SK-N-SH (cell line): ENCODE measurements around the gene PLA2G1B. TPM values are rescaled to one million over a fixed set of nuclear protein-coding genes. Genes with fewer than 3 reads are reported as not detected.

Experiments used
- CTCF ChIA-PET: fragments of 300-600, 350-600 bp; formaldehyde crosslinking; extraction: SDS; loops from one replicate; lab custom pipeline; 2021; lab: Yijun Ruan, JAX
- POLR2A ChIA-PET: fragments of 350-600 bp; sonication (Branson Sonifier 250); formaldehyde crosslinking; extraction: SDS; loops from one replicate; lab custom pipeline; 2020; ENCODE audit warnings: antibody characterized with exemption, inconsistent platforms; lab: Yijun Ruan, JAX
- DNase-seq: peaks from one replicate; pipeline ENCODE4 v3.0.0; 2012
- H2AFZ ChIP-seq: fragments of 200-600 bp; sonication (generic); 2 replicates; pipeline ENCODE4 v1.8.1; 2016; ENCODE audit warnings: antibody characterized with exemption, mild to moderate bottlenecking, low read depth
- H3F3A ChIP-seq: fragments of 200-600 bp; sonication (generic); replicated peaks from 2 replicates; pipeline ENCODE3; 2016; ENCODE audit warnings: antibody characterized with exemption, mild to moderate bottlenecking; ENCODE audit not compliant: insufficient read depth
- H3K27ac ChIP-seq, 2 experiments: fragments of 200-500 bp in 1 of 2; fragments of 200-600 bp in 1 of 2; sonication (Bioruptor generic) in 1 of 2; sonication (generic), shearing (Covaris generic) in 1 of 2; 2 replicates each; pipeline versions ENCODE4 v1.5.1 to v1.6.1; 2014 to 2016; ENCODE audit warnings: low read depth in 2 of 2, inconsistent platforms in 1 of 2, low read length in 1 of 2, mild to moderate bottlenecking in 1 of 2, mixed read lengths in 1 of 2
- H3K27me3 ChIP-seq: fragments of 200-600 bp; sonication (generic), shearing (Covaris generic); 2 replicates; pipeline ENCODE4 v1.6.1; 2016; ENCODE audit warnings: mixed run types; ENCODE audit not compliant: insufficient read depth
- H3K36me3 ChIP-seq, 2 experiments: fragments of 200-500 bp in 1 of 2; fragments of 200-600 bp in 1 of 2; sonication (Bioruptor generic) in 1 of 2; sonication (generic) in 1 of 2; replicated peaks in 1 of 2; 2 replicates each; pipeline versions ENCODE3 to v1.5.1; 2014 to 2016; ENCODE audit warnings: low read length in 1 of 2, mild to moderate bottlenecking in 1 of 2; ENCODE audit not compliant: insufficient read depth in 2 of 2, control insufficient read depth in 1 of 2
- H3K4me1 ChIP-seq, 2 experiments: fragments of 200-500 bp in 1 of 2; fragments of 200-600 bp in 1 of 2; sonication (Bioruptor generic) in 1 of 2; sonication (generic), shearing (Covaris generic) in 1 of 2; 2 replicates each; pipeline versions ENCODE4 v1.5.1 to v1.6.1; 2014 to 2016; ENCODE audit warnings: low read depth in 1 of 2, low read length in 1 of 2, mixed run types in 1 of 2; ENCODE audit not compliant: insufficient read depth in 2 of 2, control insufficient read depth in 1 of 2
- H3K4me2 ChIP-seq: fragments of 200-600 bp; sonication (generic), shearing (Covaris generic); 2 replicates; pipeline ENCODE4 v1.6.1; 2017; ENCODE audit warnings: mixed run types
- H3K4me3 ChIP-seq, 2 experiments: fragments of 200-500 bp in 1 of 2; fragments of 200-600 bp in 1 of 2; sonication (Bioruptor generic) in 1 of 2; sonication (generic), shearing (Covaris generic) in 1 of 2; 2 replicates each; pipeline versions ENCODE4 v1.5.1 to v1.8.1; 2014 to 2016; ENCODE audit warnings: low read depth in 2 of 2, inconsistent platforms in 1 of 2, low read length in 1 of 2, mild to moderate bottlenecking in 1 of 2, mixed read lengths in 1 of 2, moderate library complexity in 1 of 2
- H3K79me2 ChIP-seq: fragments of 200-600 bp; sonication (generic); 2 replicates; pipeline ENCODE4 v1.8.1; 2017; ENCODE audit warnings: mild to moderate bottlenecking; ENCODE audit not compliant: insufficient read depth
- H3K9ac ChIP-seq: fragments of 200-600 bp; sonication (generic); 2 replicates; pipeline ENCODE4 v1.6.1; 2017; ENCODE audit warnings: mixed run types
- H3K9me2 ChIP-seq: fragments of 200-600 bp; sonication (generic); 2 replicates; pipeline ENCODE4 v1.6.1; 2017; ENCODE audit warnings: mixed run types
- H3K9me3 ChIP-seq: fragments of 200-600 bp; sonication (generic); 2 replicates; pipeline ENCODE4 v1.6.1; 2017; ENCODE audit warnings: mixed run types, mild to moderate bottlenecking, moderate library complexity
- H4K20me1 ChIP-seq: fragments of 200-600 bp; sonication (generic); 2 replicates; pipeline ENCODE4 v1.6.1; 2017; ENCODE audit warnings: mild to moderate bottlenecking, mixed run types; ENCODE audit not compliant: insufficient read depth
- CTCF ChIP-seq: fragments of 200-600 bp; sonication (generic); IDR thresholded peaks from 2 replicates; pipeline ENCODE4 v1.6.1; 2017; ENCODE audit warnings: antibody characterized with exemption, mild to moderate bottlenecking, moderate library complexity
- FOSL2 ChIP-seq: IDR thresholded peaks from 2 replicates; pipeline ENCODE4 v1.4.0; 2012; ENCODE audit warnings: low read depth, mild to moderate bottlenecking, moderate library complexity, borderline replicate concordance
- FOXM1 ChIP-seq: IDR thresholded peaks from 2 replicates; pipeline ENCODE4 v1.4.0; 2012; ENCODE audit warnings: low read depth, mild to moderate bottlenecking
- IRF3 ChIP-seq: fragments of 150-350 bp; IDR thresholded peaks from 2 replicates; pipeline ENCODE4 v1.6.1; 2016; ENCODE audit warnings: mild to moderate bottlenecking, low read depth, low read length
- MAX ChIP-seq: IDR thresholded peaks from 2 replicates; pipeline ENCODE4 v1.4.0; 2012; ENCODE audit warnings: low read depth
- MXI1 ChIP-seq: IDR thresholded peaks from 2 replicates; pipeline ENCODE4 v1.6.1; 2012; ENCODE audit warnings: mild to moderate bottlenecking, low read depth, low read length, improper control_type of control experiment
- POLR2AphosphoS5 ChIP-seq: IDR thresholded peaks from 2 replicates; pipeline ENCODE4 v1.6.1; 2012; ENCODE audit warnings: low read depth, low read length
- REST ChIP-seq: IDR thresholded peaks from 2 replicates; pipeline ENCODE4 v1.6.1; 2012; ENCODE audit warnings: mild to moderate bottlenecking, low read depth, low read length, moderate library complexity
- RFX5 ChIP-seq: IDR thresholded peaks from 2 replicates; pipeline ENCODE4 v1.6.1; 2012; ENCODE audit warnings: mild to moderate bottlenecking, improper control_type of control experiment, low read length
- SIN3A ChIP-seq: IDR thresholded peaks from 2 replicates; pipeline ENCODE4 v1.6.1; 2012; ENCODE audit warnings: low read depth, mild to moderate bottlenecking, low read length, moderate library complexity, borderline replicate concordance
- SMC3 ChIP-seq: IDR thresholded peaks from 2 replicates; pipeline ENCODE4 v1.6.1; 2012; ENCODE audit warnings: low read depth, low read length, improper control_type of control experiment
- YY1 ChIP-seq: IDR thresholded peaks from 2 replicates; pipeline ENCODE4 v1.4.0; 2012; ENCODE audit warnings: low read depth, mild to moderate bottlenecking
- ZBTB33 ChIP-seq: IDR thresholded peaks from 2 replicates; pipeline ENCODE4 v1.4.0; 2012; ENCODE audit warnings: low read depth, borderline replicate concordance
- WGBS: methylation state at CpG from one replicate; pipeline ENCODE4 v1.1.6; 2017; ENCODE audit warnings: low lambda C conversion rate; 5-methylcytosine and 5-hydroxymethylcytosine counted together
- polyA plus RNA-seq, 3 experiments: library from polyadenylated mRNA; depleted of rRNA; stranded (reverse); fragments of >200 nt; gene quantifications; 2 replicates each; pipeline ENCODE4 v1.2.3, GENCODE V29; 2012

Gene PLA2G1B
- polyA plus RNA-seq, 1 of the 3 experiments (the other 2 are of a cell fraction) = not detected

- CTCF ChIA-PET = interaction anchor here (0.6 to 6.5 kb wide), 5 partner anchors 15 to 146 kb away, joined by 3 to 71 read pairs (median 3); no protein-coding TSS in a partner anchor
- H3K4me2 ChIP-seq = no peak overlapping the region
Measured at GRCh38 chr12:120350576-120351350, 23.2 kb upstream of the PLA2G1B start.

More at GRCh38 chr12:120350576-120351350, 23.2 kb upstream of the PLA2G1B start:
- H3K9me2 ChIP-seq = no peaks in the 10 kb centered on the region
- DNase-seq = no peak
- WGBS = 80% methylated on average over 11 of the region's 19 CpGs
- no peaks in the 10 kb centered on the region for H4K20me1 ChIP-seq
- no peaks in the 10 kb centered on the region for H3K27me3 ChIP-seq
- no peak overlapping the region for H3K4me3 ChIP-seq
- TF ChIP-seq FOXM1 = no peak
- TF ChIP-seq ZBTB33 = no peak
- TF ChIP-seq SMC3 = no peak
- no peak for TF ChIP-seq POLR2AphosphoS5
- no peak for TF ChIP-seq MXI1
- no peak for TF ChIP-seq YY1
- no peak for TF ChIP-seq FOSL2
- TF ChIP-seq IRF3 = no peak
- no peak for TF ChIP-seq RFX5
- no peak for TF ChIP-seq REST
- TF ChIP-seq MAX = no peak
- TF ChIP-seq SIN3A = no peak
- TF ChIP-seq CTCF = no peak
- TF ChIP-seq, all 33 proteins: peak for 0
- Histone ChIP-seq H3K79me2 (no peaks in the 10 kb centered on the region), H3K9me3 (no peaks in the 10 kb centered on the region), H3K27ac (no peak overlapping the region), H3K9ac (no peak overlapping the region), H3F3A (no peaks in the 10 kb centered on the region), H2AFZ (no peak overlapping the region), H3K4me1 (no peaks in the 10 kb centered on the region), H3K36me3 (no peaks in the 10 kb centered on the region)
- POLR2A ChIA-PET = no interaction called here
